Heart right ventricle (tissue), 16 donors: ENCODE measurements around the gene NSL1. TPM values are rescaled to one million over a fixed set of nuclear protein-coding genes. Genes with fewer than 3 reads are reported as not detected.

Experiments
- ATAC-seq, 8 donors: fragments of 200-7000 bp; cut with Tn5 transposase; one replicate each; pipeline ENCODE4 v1.9.1; 2020; ENCODE audit warnings: mild to moderate bottlenecking in 8 of 8, moderate library complexity in 8 of 8, moderate number of reproducible peaks in 1 of 8
- DNase-seq, 2 donors: peaks; one replicate each; pipeline ENCODE4 v3.0.0-alpha.2; 2020
- H3K27ac ChIP-seq, 10 donors: fragments of 200-600 bp; sonication (generic) in 2 of 10; one replicate each; pipeline versions ENCODE4 v1.5.0 to v1.8.0; 2020 to 2022; ENCODE audit warnings: mild to moderate bottlenecking in 3 of 10
- H3K27me3 ChIP-seq, 7 donors: fragments of 200-600 bp; one replicate each; pipeline ENCODE4 v1.8.0; 2021 to 2022; ENCODE audit warnings: mild to moderate bottlenecking in 2 of 7
- H3K36me3 ChIP-seq, 9 donors: fragments of 200-600 bp; sonication (generic) in 1 of 9; one replicate each; pipeline versions ENCODE4 v1.5.0 to v1.8.0; 2020 to 2022; ENCODE audit warnings: mild to moderate bottlenecking in 2 of 9
- H3K4me1 ChIP-seq, 9 donors: fragments of 200-600 bp; sonication (generic) in 1 of 9; one replicate each; pipeline versions ENCODE4 v1.5.0 to v1.8.0; 2020 to 2022; ENCODE audit warnings: mild to moderate bottlenecking in 4 of 9
- H3K4me3 ChIP-seq, 10 donors: fragments of 200-600 bp; sonication (generic) in 2 of 10; one replicate each; pipeline versions ENCODE4 v1.5.0 to v1.8.0; 2020 to 2022; ENCODE audit warnings: mild to moderate bottlenecking in 7 of 10, moderate library complexity in 2 of 10
- H3K9me3 ChIP-seq, 11 donors: fragments of 200-600 bp in 10 of 11; sonication (generic) in 2 of 11; one replicate each; pipeline versions ENCODE4 v1.5.0 to v1.8.0; 2013 to 2022; ENCODE audit warnings: mild to moderate bottlenecking in 2 of 11, control low read depth in 1 of 11, moderate library complexity in 1 of 11
- CTCF ChIP-seq, 9 donors: fragments of 200-600 bp; sonication (generic) in 2 of 9; IDR thresholded peaks; one replicate each; pipeline versions ENCODE4 v1.5.0 to v1.8.0; 2021 to 2022; ENCODE audit warnings: antibody characterized with exemption in 9 of 9, mild to moderate bottlenecking in 5 of 9, moderate library complexity in 1 of 9
- WGBS, 2 donors: extraction: QIAGEN DNeasy Blood & Tissue Kit; methylation state at CpG; one replicate each; pipeline ENCODE4 v1.1.7; 2013; ENCODE audit warnings: inconsistent platforms in 1 of 2; 5-methylcytosine and 5-hydroxymethylcytosine counted together
- intact Hi-C, 10 donors: fragments of 100-400 bp; cut with DNase I; formaldehyde crosslinking; loops; one replicate each; pipeline versions ENCODE4 v1.11.1 to v1.14.2; 2022
- polyA plus RNA-seq, 2 donors: library from polyadenylated mRNA; stranded (reverse); fragments of 200-250 nt; gene quantifications; one replicate each; pipeline ENCODE4 v1.2.3, GENCODE V29; 2013
- total RNA-seq, 10 donors: library from RNA; stranded (reverse); fragmentation: NEBNext Ultra II Directional in 3 of 10; extraction: Animal tissue kit (Norgen Biotek cat#: 25700) in 3 of 10; gene quantifications; one replicate each; pipeline versions ENCODE4 v1.2.1 to v1.2.4, GENCODE V29; 2021 to 2023
- donor health status: Arrhythmogenic right ventricular cardiomyopathy.
- donor health status: ischemic (EF 13 %, LVEDD 7.1; RV severe dilation, severe dysfunction).
- donor health status: healthy with polysubstance abuse.
- donor health status: DM: no; HTN: yes; CAD: no.
- donor health status: DM: no; HTN: no; CAD: no.
- donor health status: ischemic (EF 25% LVEDD 6.9; RV normal size, moderate dysfunction).
- donor health status: ischemic (EF 25% LVEDD 5.7; RV mildly dilated, moderate dysfunction).
- donor health status: healthy.
- donor health status: DM: yes; HTN: yes; CAD: no.
- donor health status: Ischemic cardiomyopathy.
- donor health status: ischemic (EF 35%, LVEDD 5.7; RV mildly dilated, moderate dysfunction).
- donor health status: nonischemic (EF 11% LVEDD 7.7; RV severe dilation, severe dysfunction).
- donor health status: DM: yes; HTN: yes; CAD: no.
- donor health status: PGD.
- donor health status: ischemic (EF 29% LVEDD 5.4; RV normal size, mild dysfunction).
- donor health status: nonischemic (EF 23%, LVEDD 6.1; RV moderate dilation, normal function).

Gene NSL1
- total and polyA plus RNA-seq, 12 donors: 9.4 to 30.1 (median 23.7) TPM

DNA sequence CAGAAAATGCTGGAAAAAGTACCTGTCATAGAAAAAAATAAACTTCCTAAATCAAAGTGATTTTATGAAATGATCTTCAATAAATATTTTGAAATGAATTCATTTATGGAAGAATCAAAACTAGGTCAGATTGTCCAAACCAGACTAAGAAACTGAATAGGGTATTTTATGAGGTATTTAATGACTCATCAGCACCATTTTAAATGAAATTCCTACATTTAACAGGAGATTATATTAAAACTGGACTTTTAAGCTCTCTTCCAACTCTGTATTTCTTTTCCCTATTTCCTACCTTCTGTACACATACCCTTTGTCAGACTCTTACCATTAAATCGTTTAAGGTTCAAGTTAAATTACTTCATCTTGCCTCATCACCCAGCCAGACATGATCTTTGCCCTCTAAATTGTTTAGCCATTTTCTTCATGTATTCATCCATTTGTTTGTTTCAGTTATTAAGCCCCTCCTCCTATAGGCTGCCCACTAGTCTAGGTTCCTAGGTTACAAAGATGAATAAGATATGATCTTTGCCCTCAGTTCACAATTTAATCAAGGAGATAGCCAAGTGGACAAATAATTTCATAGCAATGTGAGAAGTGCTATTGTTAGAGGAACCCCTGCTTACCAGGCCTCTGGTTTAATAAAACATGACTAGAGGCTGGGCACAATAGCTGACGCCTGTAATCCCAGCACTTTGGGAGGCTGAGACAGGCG, 25.1 kb upstream of the NSL1 start:
- no peak for TF ChIP-seq CTCF (IDR thresholded peaks at IDR 0.05)
- H3K36me3 ChIP-seq: peaks cover 0 to 29% (median 0%) of the 10 kb centered on the region in 9 donors
- H3K27me3 ChIP-seq: no peaks in the 10 kb centered on the region
- H3K9me3 ChIP-seq: no peaks in the 10 kb centered on the region
- intact Hi-C loops: loop anchor here in 5 of 10 donors (5.0 kb wide), 2 partner anchors 176 to 181 kb away; no protein-coding TSS in a partner anchor
- WGBS, 2 donors: 89 to 94% methylated on average over 3 of the region's 3 CpGs
- H3K27ac ChIP-seq: no peak overlapping the region
- H3K4me1 ChIP-seq: peaks cover 0 to 21% (median 0%) of the 10 kb centered on the region in 9 donors
- H3K4me3 ChIP-seq: no peak overlapping the region
- DNase-seq (no peak), ATAC-seq (no peak)

DNA sequence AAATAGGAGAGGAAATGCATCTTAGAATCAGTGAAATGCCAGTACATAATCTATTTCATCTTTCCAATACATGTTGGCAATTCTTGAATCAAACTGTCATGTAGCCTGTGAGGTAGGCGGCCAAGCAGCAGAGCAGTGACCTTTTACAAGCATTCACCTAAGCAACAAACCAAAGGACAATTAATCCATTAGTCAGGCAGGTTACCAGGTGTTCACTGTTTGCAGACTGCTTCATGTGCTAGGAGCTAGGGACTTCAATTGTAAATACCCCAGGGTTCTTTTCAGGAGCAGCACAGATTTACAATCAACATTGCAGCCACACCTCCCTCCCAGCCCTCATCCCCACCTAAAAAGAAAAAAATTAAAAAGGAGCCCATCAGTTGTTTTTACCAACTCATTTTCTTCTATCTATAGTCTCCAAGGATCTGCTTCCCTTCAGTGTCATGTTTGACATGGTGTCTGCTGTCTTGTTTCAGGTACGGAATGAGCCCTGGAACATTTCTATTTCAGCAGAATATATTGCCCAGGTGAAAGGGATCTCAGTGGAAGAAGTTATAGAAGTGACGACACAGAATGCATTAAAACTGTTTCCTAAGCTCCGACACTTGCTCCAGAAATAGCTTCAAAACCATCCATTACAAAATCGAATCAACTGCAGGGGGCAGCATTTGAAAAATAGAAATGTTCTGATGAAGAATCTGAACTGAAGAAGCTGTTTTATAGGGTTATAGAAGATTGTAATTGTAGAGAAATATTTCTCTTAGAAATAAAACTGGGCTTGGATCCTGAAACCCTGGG, 23.2 kb upstream of the NSL1 start:
- peak in 7 of 9 donors; percentile 31 to 56 (median 50) for TF ChIP-seq CTCF (IDR thresholded peaks at IDR 0.05)
- ATAC-seq (no peak), DNase-seq (no peak)
- no peaks in the 10 kb centered on the region for H3K9me3 ChIP-seq
- WGBS, 2 donors: 48 to 49% methylated on average over 5 of the region's 5 CpGs
- H3K27ac ChIP-seq: no peak overlapping the region
- intact Hi-C loops: loop anchor here in 9 of 10 donors (2.0 to 5.0 kb wide), 3 partner anchors 178 to 183 kb away; no protein-coding TSS in a partner anchor
- peaks cover 0 to 48% (median 0%) of the 10 kb centered on the region in 9 donors for H3K36me3 ChIP-seq
- peaks cover 0 to 13% (median 0%) of the 10 kb centered on the region in 9 donors for H3K4me1 ChIP-seq
- H3K4me3 ChIP-seq: no peak overlapping the region
- no peaks in the 10 kb centered on the region for H3K27me3 ChIP-seq

DNA sequence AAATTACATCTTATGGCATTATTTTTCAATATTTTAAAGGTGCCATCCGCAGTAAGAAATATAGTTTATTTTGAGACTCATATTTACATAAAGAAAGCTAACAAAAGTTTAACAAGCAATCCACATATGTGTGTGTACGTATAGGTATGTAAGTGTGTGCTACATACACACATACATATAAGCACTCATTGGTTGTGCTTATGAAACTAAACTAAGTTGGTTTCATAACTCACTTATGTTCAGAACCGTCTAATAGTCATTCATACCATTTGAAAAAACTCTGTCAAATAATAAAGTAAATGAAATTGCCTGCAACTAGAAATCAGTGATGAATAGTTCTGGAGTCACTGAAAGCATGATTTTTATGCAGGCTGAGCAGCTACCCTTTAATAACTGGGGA, 14.2 kb upstream of the NSL1 start:
- intact Hi-C loops: no loop called here
- Histone ChIP-seq H3K4me1 (no peaks in the 10 kb centered on the region), H3K27ac (no peak overlapping the region), H3K4me3 (no peak overlapping the region), H3K36me3 (peaks cover 0 to 98% (median 25%) of the 10 kb centered on the region in 9 donors), H3K9me3 (no peaks in the 10 kb centered on the region), H3K27me3 (no peaks in the 10 kb centered on the region)
- no peak for TF ChIP-seq CTCF (IDR thresholded peaks at IDR 0.05)
- no peak for DNase-seq
- ATAC-seq: no peak
- 91 to 93% methylated on average over 3 of the region's 3 CpGs for WGBS, 2 donors

- Histone ChIP-seq H3K9me3 (no peaks in the 10 kb centered on the region), H3K27me3 (no peaks in the 10 kb centered on the region), H3K4me1 (peaks cover 0 to 30% (median 5%) of the 10 kb centered on the region in 9 donors), H3K27ac (no peak overlapping the region), H3K36me3 (peaks cover 0 to 73% (median 23%) of the 10 kb centered on the region in 9 donors), H3K4me3 (no peak overlapping the region)
- no peak for ATAC-seq
- 95 to 96% methylated on average over 3 of the region's 3 CpGs for WGBS, 2 donors
- intact Hi-C loops: no loop called here
- no peak for DNase-seq
- TF ChIP-seq CTCF (IDR thresholded peaks at IDR 0.05): no peak
These were observed 6.1 kb upstream of the NSL1 start for GRCh38 chr1:212797681-212798080.
